Measurements from ENCODE around the gene C22orf42.
"Not testable (repeated sequence)": the region's sequence is repeated elsewhere in the genome, so short reads cannot be mapped to it uniquely, and the experiment has no call there.

The C22orf42 gene

DNA sequence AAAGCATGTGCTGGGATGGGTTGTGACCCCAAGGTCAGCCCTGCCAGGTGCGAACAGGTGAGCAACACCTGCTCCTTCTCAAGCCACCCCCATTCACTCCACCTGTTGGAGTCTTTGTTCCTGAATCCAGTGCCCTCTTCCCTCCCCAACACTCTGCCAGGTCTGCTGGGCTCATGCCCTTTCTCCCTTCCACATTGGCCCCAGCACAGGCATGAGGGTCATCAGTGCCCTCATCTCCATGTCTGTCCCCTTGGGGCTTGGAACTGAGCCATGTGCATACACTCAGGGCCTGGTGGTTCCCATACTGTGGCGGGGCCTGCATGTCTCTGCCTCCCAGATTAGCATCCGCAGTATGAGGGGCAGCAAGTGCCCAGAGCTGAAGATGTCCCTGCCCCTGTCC, 26.7 kb upstream of the C22orf42 start:
- no peak for DNase-seq (ENCODE audit: low read depth)

DNA sequence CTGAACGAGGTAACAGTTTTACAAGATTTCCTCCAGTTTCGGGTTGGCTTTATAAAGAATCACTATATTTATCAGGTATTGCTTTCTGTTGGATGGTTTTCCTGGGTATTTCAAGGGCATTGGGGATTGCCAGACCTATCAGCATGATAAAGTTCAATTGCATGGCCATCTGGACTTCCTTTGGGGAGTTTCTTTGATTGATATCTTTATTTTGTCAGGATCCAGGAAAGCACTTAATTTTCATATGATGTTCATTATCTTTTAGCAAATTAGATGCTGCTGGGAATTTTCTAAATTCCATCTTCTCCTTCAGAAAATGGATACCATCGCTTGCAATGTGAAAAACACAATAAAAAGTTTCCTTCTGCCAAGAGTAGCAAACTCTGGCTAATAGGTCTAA, 24.5 kb upstream of the C22orf42 start:
- DNase-seq (ENCODE audit: low read depth): no peak

GRCh38 chr22:32181043-32181442, 21.9 kb upstream of the C22orf42 start:
- DNase-seq (ENCODE audit: low read depth): no peak

GRCh38 chr22:32177221-32177765, 18.2 kb upstream of the C22orf42 start:
- no peak for DNase-seq (ENCODE audit: low read depth)

DNA sequence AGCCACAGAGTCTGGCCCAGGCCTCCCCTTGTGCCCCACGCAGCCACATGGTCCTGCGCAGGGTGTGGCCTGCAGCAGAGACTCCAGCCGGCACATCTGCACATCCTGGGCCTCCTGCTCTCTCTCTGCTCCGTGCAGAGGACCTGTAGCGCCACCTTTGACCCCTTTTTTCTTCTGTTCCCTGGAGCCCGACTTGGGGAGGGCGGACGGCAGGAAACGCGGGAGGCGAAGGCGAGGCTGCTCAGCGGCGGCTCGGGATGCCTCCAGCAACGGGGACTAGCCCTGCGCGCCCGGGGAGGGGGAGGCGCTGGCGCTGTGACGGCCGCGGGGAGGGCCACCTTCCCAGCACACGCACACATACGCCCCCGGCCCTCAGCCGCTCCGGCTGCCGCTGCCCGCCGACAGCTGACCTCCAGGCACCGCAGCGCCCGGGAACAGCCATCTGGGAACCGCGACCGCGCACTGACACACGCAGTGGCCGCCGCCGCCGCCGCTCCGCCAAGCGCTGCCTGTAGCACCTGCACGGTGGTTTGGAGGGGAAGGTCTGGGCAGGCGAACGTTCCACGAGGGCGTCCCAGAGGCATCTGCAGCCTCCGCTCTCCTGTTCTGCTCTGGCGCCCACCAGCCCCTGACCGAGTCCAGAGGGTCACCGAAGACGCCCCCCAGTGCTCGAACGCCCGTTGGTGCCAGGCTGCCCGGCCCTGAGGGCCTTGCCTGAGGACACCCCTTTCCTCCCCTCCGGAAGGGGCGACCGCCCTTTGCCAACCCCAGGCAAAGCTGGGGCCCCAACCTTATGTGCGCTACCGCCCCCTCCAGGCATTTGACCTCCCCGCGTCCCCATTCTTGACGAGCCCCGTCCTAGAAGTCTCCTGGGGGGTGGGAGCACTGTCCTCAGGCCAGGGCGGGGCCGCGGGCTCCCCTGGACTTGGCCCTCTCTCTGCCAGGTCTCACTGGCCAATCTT, 16.9 kb upstream of the C22orf42 start:
- no peak for DNase-seq (ENCODE audit: low read depth)

- DNase-seq (ENCODE audit: low read depth): no peak
Observed at GRCh38 chr22:32175115-32175514, 16.0 kb upstream of the C22orf42 start.

DNA sequence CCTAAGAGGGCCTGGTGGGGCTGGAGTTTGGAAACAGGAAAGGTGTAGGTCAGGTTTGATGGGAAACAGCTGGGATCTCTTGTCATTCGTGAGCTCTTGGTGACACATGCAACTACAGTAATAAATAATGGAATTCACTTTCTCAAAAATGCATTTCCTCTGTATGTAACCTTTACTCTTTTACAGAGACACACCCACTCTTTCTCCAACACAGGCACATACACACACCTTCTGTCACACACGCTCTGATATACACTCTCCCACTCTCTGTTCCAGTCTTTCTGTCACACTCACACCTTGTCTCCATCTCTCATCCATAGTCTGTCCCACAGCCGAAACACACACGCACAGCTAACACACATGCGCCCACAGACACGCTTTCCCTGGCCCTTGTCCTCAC, 6.6 kb upstream of the C22orf42 start:
- no peak for DNase-seq (ENCODE audit: low read depth)

- DNase-seq (ENCODE audit: low read depth): no peak
Observed at GRCh38 chr22:32164075-32164860, 5.2 kb upstream of the C22orf42 start.

GRCh38 chr22:32160411-32160810, 1.3 kb upstream of the C22orf42 start:
- not testable (repeated sequence) for DNase-seq (ENCODE audit: low read depth)

DNA sequence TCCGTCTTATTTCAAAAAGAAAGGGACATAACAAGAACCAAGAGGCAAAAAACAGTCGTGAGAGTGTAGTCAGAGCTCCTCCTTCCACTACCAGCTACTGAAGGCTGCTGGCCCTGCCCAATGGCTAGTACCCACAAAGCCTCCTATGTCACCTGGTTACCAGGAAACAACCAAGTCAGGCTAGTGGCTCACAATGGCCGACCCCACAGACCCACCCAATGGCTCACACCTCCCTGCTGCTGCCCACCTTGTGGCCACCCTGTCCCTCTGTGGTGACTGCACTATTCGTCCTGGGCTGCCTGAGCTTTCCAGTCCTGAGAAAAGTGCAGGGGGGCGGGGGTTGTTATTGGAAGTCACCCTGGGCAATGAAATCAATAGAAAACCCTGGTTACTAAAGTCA, 1.5 kb downstream of the C22orf42 start:
- not testable (repeated sequence) for DNase-seq (ENCODE audit: low read depth)

DNA sequence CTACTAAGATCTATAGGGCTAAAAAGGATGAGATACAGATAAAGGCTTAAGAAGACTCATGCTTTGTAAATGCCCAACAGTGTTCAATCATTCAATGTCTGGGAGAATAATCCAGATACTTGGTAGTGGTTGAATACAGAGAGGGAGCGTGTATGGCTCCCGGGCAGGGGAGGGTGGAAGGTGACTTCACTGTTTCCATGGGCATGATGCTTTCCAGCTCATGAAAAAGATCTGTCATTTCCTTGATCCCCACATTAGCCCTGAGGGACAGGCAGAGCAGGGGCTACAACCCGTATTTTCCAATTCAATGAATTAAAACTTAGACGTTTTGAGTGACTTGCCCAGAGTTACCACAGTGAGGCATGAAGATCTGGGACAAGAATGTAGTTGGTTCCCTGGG, 4.4 kb downstream of the C22orf42 start:
- DNase-seq (ENCODE audit: low read depth): not testable (repeated sequence)

GRCh38 chr22:32151641-32152040, 7.5 kb downstream of the C22orf42 start:
- DNase-seq (ENCODE audit: low read depth): not testable (repeated sequence)

DNA sequence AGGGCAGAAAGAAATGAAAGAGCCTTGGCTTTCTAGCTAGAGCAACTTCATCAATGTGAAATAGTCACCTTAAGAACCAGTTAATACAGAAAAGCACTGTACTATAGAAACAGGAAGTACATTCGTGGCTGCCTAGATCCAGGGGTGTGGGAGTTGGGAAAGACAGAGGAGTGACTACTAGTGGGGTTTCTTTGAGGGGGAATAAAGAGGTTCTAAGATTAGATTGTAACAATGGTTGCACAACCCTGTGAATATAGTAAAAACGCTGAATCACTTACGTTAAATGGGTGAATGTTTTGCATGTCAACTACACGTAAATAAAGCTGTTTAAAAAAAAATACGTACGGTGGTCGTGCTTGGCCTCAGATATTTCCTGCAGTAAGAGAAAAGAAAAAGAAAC, 8.5 kb downstream of the C22orf42 start:
- DNase-seq (ENCODE audit: low read depth): not testable (repeated sequence)

GRCh38 chr22:32148372-32148771, 10.7 kb downstream of the C22orf42 start:
- DNase-seq (ENCODE audit: low read depth): not testable (repeated sequence)

DNA sequence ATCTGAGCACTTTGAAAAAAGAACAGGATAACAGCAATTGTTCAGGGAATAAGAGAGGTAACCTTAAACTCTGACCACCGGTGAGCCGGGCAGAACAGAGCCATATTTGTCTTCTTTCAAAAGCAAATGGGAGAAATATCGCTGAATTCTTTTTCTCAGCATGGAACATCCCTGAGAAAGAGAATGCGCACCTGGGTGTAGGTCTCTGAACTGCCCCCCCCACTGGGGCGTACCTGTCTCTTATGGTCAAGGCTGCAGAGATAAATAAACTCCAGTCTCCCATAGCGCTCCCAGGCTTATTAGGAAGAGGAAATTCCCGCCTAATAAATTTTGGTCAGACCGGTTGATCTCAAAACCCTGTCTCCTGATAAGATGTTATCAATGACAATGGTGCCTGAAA, 12.0 kb downstream of the C22orf42 start:
- DNase-seq (ENCODE audit: low read depth): not testable (repeated sequence)

DNA sequence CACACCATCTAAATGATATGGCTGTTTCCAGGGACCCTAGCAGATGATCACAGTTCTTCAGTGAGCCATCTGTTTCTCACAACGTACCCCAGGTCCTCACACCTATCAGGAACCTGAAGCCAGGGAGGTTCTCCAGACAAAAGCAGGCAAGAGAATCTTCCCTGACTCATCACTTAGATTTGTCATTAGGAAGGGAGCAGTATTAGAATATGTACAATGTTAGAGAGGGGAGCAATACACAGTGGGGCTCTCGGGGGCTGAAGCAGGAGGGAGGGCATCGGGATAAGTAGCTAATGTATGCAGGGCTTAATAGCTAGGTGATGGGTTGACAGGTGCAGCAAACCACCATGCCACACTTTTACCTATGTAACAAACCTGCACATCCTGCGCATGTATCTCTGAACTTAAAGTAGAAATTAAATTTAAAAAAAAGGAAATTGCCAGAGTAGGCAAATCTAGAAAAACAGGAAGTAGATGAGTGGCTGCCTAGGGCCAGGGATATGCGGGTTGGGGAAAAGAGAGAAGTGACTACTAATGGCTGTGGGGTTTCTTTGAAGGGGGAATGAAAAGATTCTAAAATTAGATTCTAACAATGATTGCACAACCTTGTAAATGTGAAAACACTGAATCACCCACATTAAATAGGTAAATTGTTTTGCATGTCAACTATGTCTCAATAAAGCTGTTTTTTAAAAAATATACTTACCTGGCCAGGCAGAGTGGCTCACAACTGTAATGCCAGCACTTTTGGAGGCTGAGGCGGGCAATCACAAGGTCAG, 14.4 kb downstream of the C22orf42 start:
- DNase-seq (ENCODE audit: low read depth): no peak

GRCh38 chr22:32142600-32142999, 16.5 kb downstream of the C22orf42 start:
- no peak for DNase-seq (ENCODE audit: low read depth)

- DNase-seq (ENCODE audit: low read depth): not testable (repeated sequence)
Observed at GRCh38 chr22:32140688-32141087, 18.4 kb downstream of the C22orf42 start.

DNA sequence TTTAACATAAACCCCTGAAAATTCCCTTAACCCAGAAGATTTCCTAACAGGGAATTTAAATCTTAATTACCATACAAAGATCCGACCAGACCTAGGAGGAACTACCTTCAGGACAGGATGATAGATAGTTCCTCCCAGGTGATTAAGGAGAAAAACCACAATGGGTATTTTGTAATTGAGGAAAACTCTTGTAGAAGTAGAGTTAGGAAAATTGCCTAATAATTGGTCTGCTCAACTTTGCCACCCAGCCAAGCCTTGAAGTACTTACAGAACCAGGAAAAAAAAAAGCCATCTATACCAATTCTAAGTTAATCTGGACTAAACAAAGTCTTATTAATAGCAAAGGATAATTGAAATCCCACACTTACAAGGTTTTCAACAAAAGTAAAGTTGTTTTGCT, 20.5 kb downstream of the C22orf42 start:
- not testable (repeated sequence) for DNase-seq (ENCODE audit: low read depth)

GRCh38 chr22:32137731-32138324, 21.3 kb downstream of the C22orf42 start:
- DNase-seq (ENCODE audit: low read depth): peak; percentile 23

- not testable (repeated sequence) for DNase-seq (ENCODE audit: low read depth)
Observed at GRCh38 chr22:32136881-32137280, 22.2 kb downstream of the C22orf42 start.

All from T-helper 22 cell (primary cell).